ENCODE results near the gene XBP1. TPM values are rescaled to one million over a fixed set of nuclear protein-coding genes. Genes with fewer than 3 reads are reported as not detected.
"Not testable (repeated sequence)": the region's sequence is repeated elsewhere in the genome, so short reads cannot be mapped to it uniquely, and the experiment has no call there.

The XBP1 gene
- total and polyA plus RNA-seq, 12 donors = 31.2 to 393 (median 150) TPM

DNA sequence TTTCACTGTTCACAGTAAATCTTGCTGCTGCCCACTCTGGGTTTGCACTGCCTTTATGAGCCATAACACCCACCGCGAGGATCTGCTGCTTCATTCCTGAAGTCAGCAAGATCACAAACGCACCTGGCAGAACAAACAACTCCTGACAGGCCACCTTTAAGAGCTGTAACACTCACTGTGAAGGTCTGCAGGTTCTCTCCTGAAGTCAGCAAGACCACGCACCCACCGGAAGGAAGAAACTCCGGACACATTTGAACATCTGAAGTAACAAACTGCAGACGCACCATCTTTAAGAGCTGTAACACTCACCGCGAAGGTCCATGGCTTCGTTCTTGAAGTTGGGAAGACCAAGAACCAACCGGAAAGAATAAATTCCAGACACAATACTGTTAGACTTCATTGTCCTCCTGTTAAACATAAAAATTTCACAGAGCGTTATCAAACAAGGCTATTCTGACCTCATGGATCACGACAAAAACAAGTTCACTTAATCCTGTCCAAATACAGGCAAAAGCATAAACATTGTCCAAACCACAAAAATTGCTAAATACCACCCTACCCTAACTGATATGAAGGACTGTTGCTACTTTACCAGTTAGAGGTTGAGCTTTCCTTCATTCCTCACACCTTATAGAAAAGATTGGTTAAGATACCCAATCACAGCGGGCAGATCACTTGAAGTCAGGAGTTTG lies 30.8 kb downstream of the XBP1 start:
- no peak for DNase-seq
- H3K4me1 ChIP-seq (replicated peaks in 1 of 2) = peaks cover 0 to 10% of the 10 kb centered on the region in 2 donors
- no peak overlapping the region for H3K4me3 ChIP-seq
- TF ChIP-seq, protein P1, sequence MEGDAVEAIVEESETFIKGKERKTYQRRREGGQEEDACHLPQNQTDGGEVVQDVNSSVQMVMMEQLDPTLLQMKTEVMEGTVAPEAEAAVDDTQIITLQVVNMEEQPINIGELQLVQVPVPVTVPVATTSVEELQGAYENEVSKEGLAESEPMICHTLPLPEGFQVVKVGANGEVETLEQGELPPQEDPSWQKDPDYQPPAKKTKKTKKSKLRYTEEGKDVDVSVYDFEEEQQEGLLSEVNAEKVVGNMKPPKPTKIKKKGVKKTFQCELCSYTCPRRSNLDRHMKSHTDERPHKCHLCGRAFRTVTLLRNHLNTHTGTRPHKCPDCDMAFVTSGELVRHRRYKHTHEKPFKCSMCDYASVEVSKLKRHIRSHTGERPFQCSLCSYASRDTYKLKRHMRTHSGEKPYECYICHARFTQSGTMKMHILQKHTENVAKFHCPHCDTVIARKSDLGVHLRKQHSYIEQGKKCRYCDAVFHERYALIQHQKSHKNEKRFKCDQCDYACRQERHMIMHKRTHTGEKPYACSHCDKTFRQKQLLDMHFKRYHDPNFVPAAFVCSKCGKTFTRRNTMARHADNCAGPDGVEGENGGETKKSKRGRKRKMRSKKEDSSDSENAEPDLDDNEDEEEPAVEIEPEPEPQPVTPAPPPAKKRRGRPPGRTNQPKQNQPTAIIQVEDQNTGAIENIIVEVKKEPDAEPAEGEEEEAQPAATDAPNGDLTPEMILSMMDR (IDR thresholded peaks at IDR 0.05) = no peak
- no peak for TF ChIP-seq POLR2A (IDR thresholded peaks at IDR 0.05)
- H3K9me3 ChIP-seq (replicated peaks in 1 of 3) = no peaks in the 10 kb centered on the region
- H3K27me3 ChIP-seq = no peaks in the 10 kb centered on the region
- WGBS, 4 donors = 88 to 94% (median 91%) methylated on average over 14 of the region's 14 CpGs
- H3K36me3 ChIP-seq (replicated peaks in 1 of 2) = no peaks in the 10 kb centered on the region
- H3K27ac ChIP-seq = no peak overlapping the region
- intact Hi-C loops (cut with DNase I) = loop anchor here in 1 of 2 donors (10.0 kb wide), 1 partner anchor 165 kb away; no protein-coding TSS in a partner anchor

DNA sequence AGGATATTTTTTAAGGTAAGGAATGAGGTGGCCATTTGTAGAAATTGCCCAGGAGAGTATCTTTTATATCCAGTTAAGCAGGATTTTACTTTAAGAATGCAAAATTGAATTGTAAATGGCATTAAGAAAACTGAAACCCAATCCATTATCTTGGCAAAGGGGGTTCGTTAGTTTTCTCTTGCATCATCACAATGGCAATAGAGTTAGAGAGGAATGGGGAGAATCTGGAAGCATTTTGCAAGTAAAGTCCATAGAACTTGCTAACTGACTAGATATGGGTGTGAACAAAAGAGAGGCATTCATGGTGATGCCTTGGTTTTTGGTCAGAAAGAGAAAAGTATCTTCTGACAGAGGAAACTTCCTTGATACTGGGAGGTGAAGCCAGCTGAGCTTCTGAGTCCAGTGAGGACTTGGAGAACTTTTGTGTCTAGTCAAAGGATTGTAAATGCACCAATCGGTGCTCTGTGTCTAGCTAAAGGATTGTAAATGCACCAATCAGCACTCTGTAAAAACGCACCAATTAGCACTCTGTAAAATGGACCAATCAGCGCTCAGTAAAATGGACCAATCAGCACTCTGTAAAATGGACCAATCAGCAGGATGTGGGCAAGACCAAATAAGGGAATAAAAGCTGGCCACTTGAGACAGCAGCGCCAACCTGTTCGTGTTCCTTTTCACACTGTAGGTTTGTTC lies 31.5 kb downstream of the XBP1 start:
- no peaks in the 10 kb centered on the region for H3K27me3 ChIP-seq
- intact Hi-C loops (cut with DNase I) = loop anchor here in 1 of 2 donors (10.0 kb wide), 1 partner anchor 164 kb away; no protein-coding TSS in a partner anchor
- H3K4me1 ChIP-seq (replicated peaks in 1 of 2) = peaks cover 0 to 3% of the 10 kb centered on the region in 2 donors
- no peak for TF ChIP-seq POLR2A (IDR thresholded peaks at IDR 0.05)
- TF ChIP-seq, protein P1 (IDR thresholded peaks at IDR 0.05) = no peak
- no peaks in the 10 kb centered on the region for H3K36me3 ChIP-seq (replicated peaks in 1 of 2)
- no peak overlapping the region for H3K27ac ChIP-seq
- 80 to 89% (median 86%) methylated on average over 6 of the region's 6 CpGs for WGBS, 4 donors
- no peak overlapping the region for H3K4me3 ChIP-seq
- DNase-seq = no peak
- no peaks in the 10 kb centered on the region for H3K9me3 ChIP-seq (replicated peaks in 1 of 3)

DNA sequence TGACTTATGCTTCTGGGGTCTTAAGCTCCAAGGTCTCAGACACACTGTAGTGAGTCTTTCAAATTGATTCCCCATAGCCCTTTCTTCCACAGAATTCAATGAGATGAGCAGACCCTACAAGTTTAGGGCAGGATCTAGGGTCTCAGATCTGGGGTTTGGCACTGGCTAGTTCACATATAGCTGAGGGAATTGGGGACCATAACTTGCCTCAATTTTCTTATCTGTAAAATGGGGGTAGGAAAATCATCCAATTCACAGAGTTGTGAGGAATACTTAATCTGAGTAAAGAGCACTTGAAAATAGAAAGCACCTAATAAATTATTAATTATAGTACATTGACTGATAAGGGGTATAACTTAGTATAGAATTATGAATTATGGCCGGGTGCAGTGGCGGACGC lies 33.7 kb downstream of the XBP1 start:
- Histone ChIP-seq H3K9me3 (replicated peaks in 1 of 3) (no peaks in the 10 kb centered on the region), H3K36me3 (replicated peaks in 1 of 2) (no peaks in the 10 kb centered on the region), H3K27me3 (no peaks in the 10 kb centered on the region), H3K4me1 (replicated peaks in 1 of 2) (no peaks in the 10 kb centered on the region), H3K4me3 (no peak overlapping the region), H3K27ac (no peak overlapping the region)
- WGBS, 4 donors = 84 to 93% (median 89%) methylated on average over 3 of the region's 3 CpGs
- DNase-seq = no peak
- TF ChIP-seq POLR2A (IDR thresholded peaks at IDR 0.05) = no peak
- TF ChIP-seq, protein P1 (IDR thresholded peaks at IDR 0.05) = no peak
- intact Hi-C loops (cut with DNase I) = loop anchor here in 1 of 2 donors (10.0 kb wide), 1 partner anchor 162 kb away; no protein-coding TSS in a partner anchor

DNA sequence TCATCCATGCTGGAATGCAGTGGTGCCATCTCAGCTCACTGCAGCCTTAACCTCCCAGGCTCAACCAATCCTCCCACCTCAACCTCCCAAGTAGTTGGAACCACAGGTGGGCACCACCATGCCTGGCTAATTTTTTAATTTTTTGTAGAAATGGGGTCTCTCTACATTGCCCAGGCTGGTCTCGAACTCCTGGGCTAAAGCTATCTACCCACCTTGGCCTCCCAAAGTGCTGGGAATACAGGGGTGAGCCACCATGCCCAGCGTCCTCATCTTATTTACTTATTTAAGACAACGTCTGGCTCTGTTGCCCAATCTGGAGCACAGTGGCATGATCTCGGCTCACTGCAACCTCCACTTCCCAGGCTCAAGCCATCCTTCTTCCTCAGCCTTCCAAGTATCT lies 38.4 kb downstream of the XBP1 start:
- H3K36me3 ChIP-seq (replicated peaks in 1 of 2); DNase-seq; H3K9me3 ChIP-seq (replicated peaks in 1 of 3); H3K4me1 ChIP-seq (replicated peaks in 1 of 2); H3K4me3 ChIP-seq; H3K27me3 ChIP-seq; H3K27ac ChIP-seq: not testable (repeated sequence)
- intact Hi-C loops (cut with DNase I) = loop anchor here in 1 of 2 donors (10.0 kb wide), 1 partner anchor 157 kb away; no protein-coding TSS in a partner anchor
- 79 to 95% (median 93%) methylated on average over 4 of the region's 4 CpGs for WGBS, 4 donors

All from adrenal gland (tissue), 12 donors.